ENCODE data around the gene DNAI7.

DNA sequence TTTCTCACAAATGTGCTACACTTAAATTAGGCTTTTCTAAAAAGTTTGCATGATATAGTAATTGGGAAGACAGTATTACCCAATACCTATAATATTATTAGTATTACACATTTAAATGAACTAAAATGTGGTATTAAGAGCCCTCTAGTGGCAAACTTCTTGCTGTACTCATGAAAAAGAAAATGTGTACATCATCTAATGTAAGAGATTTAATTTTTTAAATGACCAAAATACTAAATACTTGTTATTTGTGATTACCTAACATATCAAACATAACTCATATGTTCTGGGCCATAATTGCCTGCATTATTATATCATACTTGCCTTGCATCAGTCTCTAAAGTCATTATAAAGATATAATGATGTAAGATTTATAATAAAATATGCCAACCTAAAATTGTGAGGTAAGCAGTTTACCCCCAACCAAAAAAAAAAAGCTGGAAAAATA, 64.2 kb downstream of the DNAI7 start:
- TF ChIP-seq, protein P1, sequence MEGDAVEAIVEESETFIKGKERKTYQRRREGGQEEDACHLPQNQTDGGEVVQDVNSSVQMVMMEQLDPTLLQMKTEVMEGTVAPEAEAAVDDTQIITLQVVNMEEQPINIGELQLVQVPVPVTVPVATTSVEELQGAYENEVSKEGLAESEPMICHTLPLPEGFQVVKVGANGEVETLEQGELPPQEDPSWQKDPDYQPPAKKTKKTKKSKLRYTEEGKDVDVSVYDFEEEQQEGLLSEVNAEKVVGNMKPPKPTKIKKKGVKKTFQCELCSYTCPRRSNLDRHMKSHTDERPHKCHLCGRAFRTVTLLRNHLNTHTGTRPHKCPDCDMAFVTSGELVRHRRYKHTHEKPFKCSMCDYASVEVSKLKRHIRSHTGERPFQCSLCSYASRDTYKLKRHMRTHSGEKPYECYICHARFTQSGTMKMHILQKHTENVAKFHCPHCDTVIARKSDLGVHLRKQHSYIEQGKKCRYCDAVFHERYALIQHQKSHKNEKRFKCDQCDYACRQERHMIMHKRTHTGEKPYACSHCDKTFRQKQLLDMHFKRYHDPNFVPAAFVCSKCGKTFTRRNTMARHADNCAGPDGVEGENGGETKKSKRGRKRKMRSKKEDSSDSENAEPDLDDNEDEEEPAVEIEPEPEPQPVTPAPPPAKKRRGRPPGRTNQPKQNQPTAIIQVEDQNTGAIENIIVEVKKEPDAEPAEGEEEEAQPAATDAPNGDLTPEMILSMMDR (IDR thresholded peaks at IDR 0.05 in 2 of 3, conservative IDR thresholded peaks at IDR 0.05 in 1 of 3; ENCODE audit: borderline replicate concordance in 1 of 3, insufficient read depth in 1 of 3, low read depth in 2 of 3, low read length in 2 of 3): peak; percentile 39 to 63 (median 49); a peak in 4 of 6 replicates
- TF ChIP-seq FOSL1 (IDR thresholded peaks at IDR 0.05; ENCODE audit: low read depth) (no peak), SRF (IDR thresholded peaks at IDR 0.05; ENCODE audit: low read depth) (no peak), POLR2A (IDR thresholded peaks at IDR 0.05; ENCODE audit: borderline replicate concordance, extremely low read depth, insufficient read depth, insufficient read length) (no peak), ZFX (IDR thresholded peaks at IDR 0.05) (no peak), CEBPB (IDR thresholded peaks at IDR 0.05; ENCODE audit: low read depth) (peak; percentile 51), RAD21 (IDR thresholded peaks at IDR 0.05; ENCODE audit: low read depth) (peak; percentile 67), EZH2phosphoT487 (IDR thresholded peaks at IDR 0.05; ENCODE audit: borderline replicate concordance) (no peak), JUND (IDR thresholded peaks at IDR 0.05) (no peak), SP1 (IDR thresholded peaks at IDR 0.05; ENCODE audit: low read depth) (no peak), POLR2AphosphoS5 (IDR thresholded peaks at IDR 0.05; ENCODE audit: low read depth, low read length) (no peak)
- TF ChIP-seq, protein P2, sequence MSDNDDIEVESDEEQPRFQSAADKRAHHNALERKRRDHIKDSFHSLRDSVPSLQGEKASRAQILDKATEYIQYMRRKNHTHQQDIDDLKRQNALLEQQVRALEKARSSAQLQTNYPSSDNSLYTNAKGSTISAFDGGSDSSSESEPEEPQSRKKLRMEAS (IDR thresholded peaks at IDR 0.05): no peak
- TF ChIP-seq, protein P3, sequence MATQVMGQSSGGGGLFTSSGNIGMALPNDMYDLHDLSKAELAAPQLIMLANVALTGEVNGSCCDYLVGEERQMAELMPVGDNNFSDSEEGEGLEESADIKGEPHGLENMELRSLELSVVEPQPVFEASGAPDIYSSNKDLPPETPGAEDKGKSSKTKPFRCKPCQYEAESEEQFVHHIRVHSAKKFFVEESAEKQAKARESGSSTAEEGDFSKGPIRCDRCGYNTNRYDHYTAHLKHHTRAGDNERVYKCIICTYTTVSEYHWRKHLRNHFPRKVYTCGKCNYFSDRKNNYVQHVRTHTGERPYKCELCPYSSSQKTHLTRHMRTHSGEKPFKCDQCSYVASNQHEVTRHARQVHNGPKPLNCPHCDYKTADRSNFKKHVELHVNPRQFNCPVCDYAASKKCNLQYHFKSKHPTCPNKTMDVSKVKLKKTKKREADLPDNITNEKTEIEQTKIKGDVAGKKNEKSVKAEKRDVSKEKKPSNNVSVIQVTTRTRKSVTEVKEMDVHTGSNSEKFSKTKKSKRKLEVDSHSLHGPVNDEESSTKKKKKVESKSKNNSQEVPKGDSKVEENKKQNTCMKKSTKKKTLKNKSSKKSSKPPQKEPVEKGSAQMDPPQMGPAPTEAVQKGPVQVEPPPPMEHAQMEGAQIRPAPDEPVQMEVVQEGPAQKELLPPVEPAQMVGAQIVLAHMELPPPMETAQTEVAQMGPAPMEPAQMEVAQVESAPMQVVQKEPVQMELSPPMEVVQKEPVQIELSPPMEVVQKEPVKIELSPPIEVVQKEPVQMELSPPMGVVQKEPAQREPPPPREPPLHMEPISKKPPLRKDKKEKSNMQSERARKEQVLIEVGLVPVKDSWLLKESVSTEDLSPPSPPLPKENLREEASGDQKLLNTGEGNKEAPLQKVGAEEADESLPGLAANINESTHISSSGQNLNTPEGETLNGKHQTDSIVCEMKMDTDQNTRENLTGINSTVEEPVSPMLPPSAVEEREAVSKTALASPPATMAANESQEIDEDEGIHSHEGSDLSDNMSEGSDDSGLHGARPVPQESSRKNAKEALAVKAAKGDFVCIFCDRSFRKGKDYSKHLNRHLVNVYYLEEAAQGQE (IDR thresholded peaks at IDR 0.05; ENCODE audit: low read depth): no peak

Data from HCT116 (cell line).